NB4 (cell line): ENCODE results near the gene ST3GAL4.

Experiments used
- DNase-seq: peaks from one replicate; pipeline ENCODE4 v3.0.0; 2010; ENCODE audit warnings: low read depth
- H3K4me3 ChIP-seq: one replicate; pipeline ENCODE4 v1.5.1; 2011; ENCODE audit warnings: mild to moderate bottlenecking, low read depth, low read length, moderate library complexity
- CTCF ChIP-seq: IDR thresholded peaks from one replicate; pipeline ENCODE4 v1.5.1; 2012; ENCODE audit warnings: low read depth, low read length
- MAX ChIP-seq: IDR thresholded peaks from 2 replicates; pipeline ENCODE4 v1.6.1; 2011; ENCODE audit warnings: low read depth, low read length
- MYC ChIP-seq: IDR thresholded peaks from 2 replicates; pipeline ENCODE4 v1.6.1; 2011; ENCODE audit warnings: low read depth, low read length
- POLR2A ChIP-seq: IDR thresholded peaks from 2 replicates; pipeline ENCODE4 v1.6.1; 2011; ENCODE audit warnings: mild to moderate bottlenecking; ENCODE audit not compliant: insufficient read length; ENCODE audit errors: extremely low read depth

Gene ST3GAL4

GRCh38 chr11:126408901-126409619 lies 53.6 kb downstream of the ST3GAL4 start:
- DNase-seq: no peak
- H3K4me3 ChIP-seq: no peak overlapping the region
- TF ChIP-seq MYC (no peak), MAX (no peak), POLR2A (no peak), CTCF (no peak)

GRCh38 chr11:126409620-126409985 lies 54.1 kb downstream of the ST3GAL4 start:
- TF ChIP-seq CTCF (no peak), POLR2A (no peak), MAX (no peak), MYC (no peak)
- no peak overlapping the region for H3K4me3 ChIP-seq
- DNase-seq: no peak

DNA sequence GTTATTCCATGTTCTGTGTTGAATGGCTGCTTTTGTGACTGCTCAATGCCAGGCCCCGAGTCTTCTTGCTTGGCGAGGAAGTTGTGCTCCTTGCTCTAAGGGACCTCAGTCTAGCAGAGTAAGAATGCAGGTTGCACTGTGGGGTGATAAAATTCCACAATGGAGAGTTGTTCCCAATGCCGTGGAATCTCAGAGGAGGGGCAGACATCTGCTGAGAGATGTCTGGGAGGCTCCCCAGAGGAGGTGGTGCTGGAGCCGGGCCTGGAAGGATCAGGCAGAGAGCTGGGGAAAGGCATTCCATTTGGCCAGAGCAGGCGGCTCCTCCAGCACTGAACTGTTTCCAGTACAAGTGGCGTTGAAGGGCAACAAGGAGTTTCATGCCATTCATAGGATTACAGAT lies 55.2 kb downstream of the ST3GAL4 start:
- H3K4me3 ChIP-seq: no peak overlapping the region
- TF ChIP-seq POLR2A (no peak), CTCF (no peak), MYC (no peak), MAX (no peak)
- no peak for DNase-seq

DNA sequence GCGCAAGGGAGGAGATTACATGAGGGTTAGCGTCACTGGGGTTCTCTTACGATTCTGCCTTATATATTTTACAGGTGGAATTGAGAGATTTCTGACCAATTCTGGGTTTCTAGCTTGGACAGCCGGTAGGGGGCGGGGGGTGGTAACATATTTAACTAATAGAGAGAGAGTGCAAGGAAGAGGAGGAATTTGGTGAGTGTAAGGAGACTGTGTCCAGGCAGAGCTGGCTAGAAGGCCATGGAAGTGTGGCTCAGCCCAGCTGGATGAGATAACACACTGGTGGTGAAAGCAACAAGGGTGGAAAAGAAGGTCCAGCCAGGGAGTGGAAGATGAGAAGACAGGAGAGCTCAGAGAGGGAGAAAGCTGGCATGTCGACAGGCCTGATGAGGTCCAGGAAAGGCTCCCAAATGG lies 56.5 kb downstream of the ST3GAL4 start:
- TF ChIP-seq MAX (no peak), POLR2A (no peak), CTCF (no peak), MYC (no peak)
- H3K4me3 ChIP-seq: no peak overlapping the region
- DNase-seq: no peak

DNA sequence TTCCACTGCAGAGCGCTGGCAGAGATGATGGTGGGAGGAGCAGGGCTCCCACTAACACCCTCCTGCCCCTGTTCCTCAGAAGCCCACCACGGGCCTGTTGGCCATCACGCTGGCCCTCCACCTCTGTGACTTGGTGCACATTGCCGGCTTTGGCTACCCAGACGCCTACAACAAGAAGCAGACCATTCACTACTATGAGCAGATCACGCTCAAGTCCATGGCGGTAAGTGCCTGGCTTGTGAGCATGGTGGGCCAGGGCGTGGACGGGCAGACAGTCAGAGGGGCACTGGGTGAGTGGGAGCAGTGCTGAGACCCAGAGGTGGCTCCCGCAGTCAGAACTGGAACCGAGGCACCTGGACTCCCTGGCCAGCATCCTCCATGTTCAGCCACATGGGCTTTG lies 57.9 kb downstream of the ST3GAL4 start:
- H3K4me3 ChIP-seq: no peak overlapping the region
- no peak for DNase-seq
- TF ChIP-seq MYC (no peak), POLR2A (no peak), MAX (no peak), CTCF (no peak)
